ENCODE data around the gene CAPZA2.

The CAPZA2 gene

GRCh38 chr7:116922545-116922944 lies 60.2 kb downstream of the CAPZA2 start:
- DNase-seq = no peak

- DNase-seq = no peak
Observed at GRCh38 chr7:116924741-116925140, 62.4 kb downstream of the CAPZA2 start.

- no peak for DNase-seq
Observed at GRCh38 chr7:116929021-116929420, 66.6 kb downstream of the CAPZA2 start.

GRCh38 chr7:116929914-116930913 lies 67.8 kb downstream of the CAPZA2 start:
- DNase-seq = peak; percentile 87 to 91

- no peak for DNase-seq
Observed at GRCh38 chr7:116932566-116932965, 70.2 kb downstream of the CAPZA2 start.

- DNase-seq = no peak
Observed at GRCh38 chr7:116933465-116933864, 71.1 kb downstream of the CAPZA2 start.

- no peak for DNase-seq
Observed at GRCh38 chr7:116934580-116934979, 72.2 kb downstream of the CAPZA2 start.

- DNase-seq = peak; percentile 30 to 56
Observed at GRCh38 chr7:116936844-116937243, 74.5 kb downstream of the CAPZA2 start.

GRCh38 chr7:116938678-116939077 lies 76.3 kb downstream of the CAPZA2 start:
- no peak for DNase-seq

- no peak for DNase-seq
Observed at GRCh38 chr7:116940689-116941370, 78.4 kb downstream of the CAPZA2 start.

- DNase-seq = no peak
Observed at GRCh38 chr7:116942504-116942903, 80.1 kb downstream of the CAPZA2 start.

GRCh38 chr7:116948934-116949333 lies 86.5 kb downstream of the CAPZA2 start:
- DNase-seq = no peak

- DNase-seq = no peak
Observed at GRCh38 chr7:116949941-116950801, 87.8 kb downstream of the CAPZA2 start.

GRCh38 chr7:116950889-116951351 lies 88.5 kb downstream of the CAPZA2 start:
- no peak for DNase-seq

GRCh38 chr7:116951366-116952292 lies 89.2 kb downstream of the CAPZA2 start:
- no peak for DNase-seq

GRCh38 chr7:116952635-116953371 lies 90.4 kb downstream of the CAPZA2 start:
- peak; percentile 64 to 75 for DNase-seq

- DNase-seq = peak; percentile 50 to 77
Observed at GRCh38 chr7:116953372-116953905, 91.1 kb downstream of the CAPZA2 start, which contains the start of gene ST7. Gene ST7, plus strand, starts transcription at chr7:116953501. Its CDS starts 40 bp downstream, at chr7:116953541.

GRCh38 chr7:116953906-116954838 lies 91.8 kb downstream of the CAPZA2 start:
- peak; percentile 37 to 46 for DNase-seq

- DNase-seq = no peak
Observed at GRCh38 chr7:116955340-116955739, 93.0 kb downstream of the CAPZA2 start.
